GM21723 (cell line): ENCODE data around the gene DYRK3.
"Not testable (repeated sequence)": the region's sequence is repeated elsewhere in the genome, so short reads cannot be mapped to it uniquely, and the experiment has no call there.

Source experiments
- ATAC-seq: cut with Tn5 transposase; IDR thresholded peaks from one replicate; pipeline ENCODE4 v1.9.1; 2021; ENCODE audit warnings: mild to moderate bottlenecking, moderate library complexity; ENCODE audit not compliant: unreplicated experiment

The DYRK3 gene

DNA sequence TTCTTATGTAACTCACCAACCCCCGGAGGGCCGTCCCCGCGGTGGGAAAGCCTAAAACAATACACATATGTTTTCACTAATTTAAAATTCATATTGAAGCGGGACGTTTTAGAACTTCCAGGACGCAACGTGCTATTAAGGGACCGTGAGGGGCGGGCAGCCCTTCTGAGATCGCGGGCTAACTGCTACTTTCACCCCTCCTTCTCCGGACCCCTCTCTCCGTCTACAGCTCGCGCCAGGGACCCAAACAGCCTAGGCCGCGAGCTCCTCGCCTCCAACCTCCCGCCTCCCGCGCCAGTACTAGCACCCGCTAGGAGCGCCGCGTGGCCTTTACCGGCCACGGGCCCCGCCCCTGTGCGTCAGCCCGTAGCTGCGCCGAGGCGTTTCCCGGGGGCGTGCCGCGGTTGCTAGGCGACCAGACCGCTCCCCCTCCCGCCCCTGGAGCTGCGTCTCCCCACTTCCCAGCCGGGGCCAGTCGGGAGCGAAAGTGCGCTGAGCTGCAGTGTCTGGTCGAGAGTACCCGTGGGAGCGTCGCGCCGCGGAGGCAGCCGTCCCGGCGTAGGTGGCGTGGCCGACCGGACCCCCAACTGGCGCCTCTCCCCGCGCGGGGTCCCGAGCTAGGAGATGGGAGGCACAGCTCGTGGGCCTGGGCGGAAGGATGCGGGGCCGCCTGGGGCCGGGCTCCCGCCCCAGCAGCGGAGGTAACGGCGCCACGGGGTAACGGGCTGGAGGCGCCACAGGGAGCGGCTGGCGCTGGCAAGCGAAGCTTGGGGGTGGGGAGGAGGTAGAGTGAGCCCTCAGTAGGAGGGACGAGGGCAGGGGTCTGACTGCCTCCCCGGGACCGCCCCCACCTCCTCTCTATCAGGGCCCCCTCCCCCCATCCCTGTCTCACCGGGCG lies at the start of gene DYRK3:
Gene DYRK3 (plus strand): TSS at position 457 of the 898 bp plus-strand sequence. CDS start 168 bp downstream, at position 625.
- ATAC-seq = peak; percentile 88

DNA sequence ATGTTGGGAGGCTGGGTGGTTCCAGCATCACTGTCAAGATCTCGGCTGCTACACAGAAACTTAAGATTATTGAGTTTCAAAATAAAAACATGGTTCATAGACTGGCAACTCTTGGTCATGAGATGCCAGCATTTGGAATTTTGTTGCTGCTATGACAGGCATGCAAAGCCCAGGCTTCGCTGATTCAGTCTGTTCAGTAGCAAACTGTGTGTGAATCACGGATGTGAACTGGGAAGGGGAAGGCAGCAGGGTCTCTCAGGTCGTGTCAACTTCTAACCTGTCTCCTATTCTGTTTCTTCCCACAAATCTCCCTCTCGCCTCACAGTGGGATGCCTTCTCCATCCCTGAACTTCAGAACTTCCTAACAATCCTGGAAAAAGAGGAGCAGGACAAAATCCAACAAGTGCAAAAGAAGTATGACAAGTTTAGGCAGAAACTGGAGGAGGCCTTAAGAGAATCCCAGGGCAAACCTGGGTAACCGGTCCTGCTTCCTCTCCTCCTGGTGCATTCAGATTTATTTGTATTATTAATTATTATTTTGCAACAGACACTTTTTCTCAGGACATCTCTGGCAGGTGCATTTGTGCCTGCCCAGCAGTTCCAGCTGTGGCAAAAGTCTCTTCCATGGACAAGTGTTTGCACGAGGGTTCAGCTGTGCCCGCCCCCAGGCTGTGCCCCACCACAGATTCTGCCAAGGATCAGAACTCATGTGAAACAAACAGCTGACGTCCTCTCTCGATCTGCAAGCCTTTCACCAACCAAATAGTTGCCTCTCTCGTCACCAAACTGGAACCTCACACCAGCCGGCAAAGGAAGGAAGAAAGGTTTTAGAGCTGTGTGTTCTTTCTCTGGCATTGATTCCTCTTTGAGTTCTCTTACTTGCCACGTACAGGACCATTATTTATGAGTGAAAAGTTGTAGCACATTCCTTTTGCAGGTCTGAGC lies 48.6 kb upstream of the DYRK3 start:
- ATAC-seq = no peak

- ATAC-seq = no peak
Measured at GRCh38 chr1:206587904-206588303, 47.4 kb upstream of the DYRK3 start.

DNA sequence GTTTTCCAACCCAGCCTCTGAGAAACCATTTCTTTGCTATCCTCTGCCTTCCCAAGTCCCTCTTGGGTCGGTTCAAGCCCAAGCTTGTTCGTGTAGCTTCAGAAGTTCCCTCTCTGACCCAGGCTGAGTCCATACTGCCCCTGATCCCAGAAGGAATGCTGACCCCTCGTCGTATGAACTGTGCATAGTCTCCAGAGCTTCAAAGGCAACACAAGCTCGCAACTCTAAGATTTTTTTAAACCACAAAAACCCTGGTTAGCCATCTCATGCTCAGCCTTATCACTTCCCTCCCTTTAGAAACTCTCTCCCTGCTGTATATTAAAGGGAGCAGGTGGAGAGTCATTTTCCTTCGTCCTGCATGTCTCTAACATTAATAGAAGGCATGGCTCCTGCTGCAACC lies 46.8 kb upstream of the DYRK3 start:
- ATAC-seq = no peak

DNA sequence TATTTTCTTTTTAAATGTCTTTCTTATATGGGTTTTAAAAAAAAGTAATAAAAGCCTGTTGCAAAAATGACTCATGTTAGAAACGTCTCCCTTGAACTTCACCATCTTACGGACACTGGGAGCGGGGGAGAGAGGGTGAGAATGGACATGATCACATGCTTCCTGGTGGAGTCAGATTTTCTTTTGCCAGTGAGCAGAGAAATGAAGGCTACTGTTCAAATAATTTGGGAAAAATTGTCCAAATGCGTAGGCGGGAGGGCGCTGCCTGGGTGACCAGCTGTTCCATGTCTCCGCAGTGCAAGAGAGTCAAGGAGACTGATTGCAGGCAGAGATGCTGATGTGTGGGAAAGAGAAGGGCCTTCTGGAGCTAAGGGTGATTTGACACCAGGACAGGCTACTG lies 46.1 kb upstream of the DYRK3 start:
- no peak for ATAC-seq

DNA sequence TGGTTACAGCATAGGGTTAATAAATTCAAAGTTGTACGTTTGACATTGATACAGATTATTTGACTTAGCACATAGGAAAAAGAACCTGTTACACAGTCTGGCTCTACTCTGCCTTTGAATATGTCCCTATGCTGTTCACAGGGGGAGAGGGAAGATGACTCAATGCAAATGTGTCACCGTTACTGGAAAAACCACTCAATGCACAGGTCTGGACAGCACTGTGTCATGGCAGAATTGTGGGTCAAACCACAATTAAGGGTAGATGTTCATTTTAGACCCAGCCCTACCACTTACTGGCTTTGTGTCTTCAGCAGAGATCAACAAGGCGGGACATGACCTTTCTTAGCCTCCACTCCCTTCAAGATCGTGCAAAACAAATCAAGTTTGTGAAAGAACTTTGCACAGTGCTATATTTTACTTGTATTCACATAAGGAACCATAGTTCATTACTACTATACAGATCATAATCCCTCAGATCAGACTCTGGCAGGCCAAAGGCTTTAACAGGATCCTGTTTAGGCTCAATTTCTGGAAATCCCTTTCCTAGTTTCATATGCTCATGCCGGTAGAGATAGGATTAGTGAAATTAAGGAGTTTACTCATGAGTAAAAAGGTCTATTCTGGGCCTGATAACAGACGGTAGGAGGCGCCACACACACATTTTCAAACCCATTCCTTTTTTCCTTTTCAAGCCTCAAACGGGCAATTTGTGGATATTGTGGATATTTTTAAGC lies 45.1 kb upstream of the DYRK3 start:
- peak; percentile 61 for ATAC-seq

- no peak for ATAC-seq
Measured at GRCh38 chr1:206591226-206591625, 44.1 kb upstream of the DYRK3 start.

- ATAC-seq = no peak
Measured at GRCh38 chr1:206591696-206592095, 43.6 kb upstream of the DYRK3 start.

DNA sequence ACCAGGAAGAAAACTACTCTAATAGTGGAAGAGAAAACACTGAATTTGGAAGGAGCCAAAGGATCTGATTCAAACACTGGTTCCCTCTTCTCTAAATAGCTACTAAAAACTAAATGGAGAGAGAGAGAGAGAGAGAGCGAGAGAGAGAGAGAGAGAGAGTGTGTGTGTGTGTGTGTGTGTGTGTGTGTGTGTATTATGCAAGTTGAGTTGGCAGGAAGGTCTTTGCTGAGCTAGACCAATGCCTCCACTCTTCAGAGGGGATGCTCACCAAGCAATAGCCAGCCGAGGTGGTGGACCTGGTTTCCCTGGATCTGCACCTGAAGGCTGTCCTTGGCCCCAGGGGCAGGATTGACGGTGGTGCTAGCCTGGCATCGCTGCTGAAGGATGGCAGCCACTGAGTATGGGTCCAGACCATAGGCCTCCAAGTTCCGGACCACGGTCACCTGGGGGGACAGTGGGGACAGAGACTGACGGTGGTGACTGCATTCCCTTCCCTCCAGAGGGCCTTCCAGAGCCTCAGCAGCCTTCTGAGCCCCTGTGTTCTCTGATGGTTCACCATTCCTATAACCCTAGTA lies 41.9 kb upstream of the DYRK3 start:
- ATAC-seq = no peak

GRCh38 chr1:206595581-206596318 lies 39.6 kb upstream of the DYRK3 start:
- ATAC-seq = no peak

DNA sequence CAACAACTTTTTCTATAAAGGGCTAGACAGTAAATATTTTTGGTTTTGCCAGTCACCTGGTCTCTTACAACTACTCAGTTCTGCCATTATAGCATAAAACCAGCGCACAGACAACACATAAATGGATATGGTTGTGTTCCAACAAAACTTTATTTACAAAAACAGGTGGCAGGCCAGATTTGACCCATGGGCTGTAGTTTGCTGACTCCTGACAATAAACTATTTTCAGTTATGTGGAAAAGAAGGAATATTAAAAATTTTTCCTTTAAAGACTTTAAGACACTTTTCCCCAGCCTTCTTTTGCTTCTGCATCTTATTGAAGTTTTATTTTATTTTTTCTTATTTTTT lies 39.0 kb upstream of the DYRK3 start:
- no peak for ATAC-seq

- no peak for ATAC-seq
Measured at GRCh38 chr1:206600527-206600926, 34.8 kb upstream of the DYRK3 start.

DNA sequence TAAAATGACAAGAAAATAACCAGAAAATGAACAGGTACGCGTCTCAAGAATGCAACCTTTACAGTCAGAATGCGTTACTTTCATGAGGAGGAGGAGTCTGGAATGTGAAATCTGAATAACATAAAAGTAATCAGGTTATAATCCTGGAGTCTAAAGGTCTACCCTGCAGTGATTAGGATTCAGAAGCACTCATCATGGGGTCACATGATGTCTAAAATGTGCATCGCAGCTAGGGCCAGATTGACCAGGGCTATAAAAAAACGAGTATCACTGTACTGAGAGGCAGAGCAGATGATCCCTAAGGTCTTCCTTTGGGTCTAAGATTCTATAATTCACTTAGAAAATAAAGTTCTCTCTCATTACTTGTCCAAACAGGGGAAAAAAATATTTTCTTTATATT lies 30.5 kb upstream of the DYRK3 start:
- ATAC-seq = no peak

GRCh38 chr1:206606867-206607266 lies 28.5 kb upstream of the DYRK3 start:
- no peak for ATAC-seq

DNA sequence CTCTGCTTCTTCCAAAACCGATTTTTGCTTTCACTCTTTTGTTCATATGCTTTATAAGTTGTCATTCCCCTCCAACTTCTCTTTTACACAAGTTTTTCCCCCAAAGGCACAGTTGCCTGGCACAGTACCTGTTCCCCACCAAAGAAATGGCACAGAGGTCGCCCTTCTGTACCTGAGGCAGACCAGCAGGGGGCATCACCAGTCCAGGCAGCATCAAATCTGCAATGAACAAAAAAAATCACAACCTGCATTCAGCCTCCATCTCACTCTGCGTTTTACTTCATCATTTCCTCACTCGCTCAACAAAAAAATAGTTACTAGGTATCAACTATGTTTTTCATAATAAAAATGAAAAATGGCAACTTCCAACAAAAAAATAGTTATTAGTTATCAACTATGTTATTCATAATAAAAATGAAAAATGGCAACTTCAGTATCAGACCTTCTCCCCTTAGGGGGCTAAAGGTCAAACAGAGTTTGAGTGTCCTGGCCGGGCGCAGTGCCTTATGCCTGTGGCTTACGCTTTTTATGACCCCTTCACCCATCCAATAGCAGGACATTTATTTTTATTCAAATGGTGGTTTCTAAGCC lies 27.1 kb upstream of the DYRK3 start:
- ATAC-seq = no peak

DNA sequence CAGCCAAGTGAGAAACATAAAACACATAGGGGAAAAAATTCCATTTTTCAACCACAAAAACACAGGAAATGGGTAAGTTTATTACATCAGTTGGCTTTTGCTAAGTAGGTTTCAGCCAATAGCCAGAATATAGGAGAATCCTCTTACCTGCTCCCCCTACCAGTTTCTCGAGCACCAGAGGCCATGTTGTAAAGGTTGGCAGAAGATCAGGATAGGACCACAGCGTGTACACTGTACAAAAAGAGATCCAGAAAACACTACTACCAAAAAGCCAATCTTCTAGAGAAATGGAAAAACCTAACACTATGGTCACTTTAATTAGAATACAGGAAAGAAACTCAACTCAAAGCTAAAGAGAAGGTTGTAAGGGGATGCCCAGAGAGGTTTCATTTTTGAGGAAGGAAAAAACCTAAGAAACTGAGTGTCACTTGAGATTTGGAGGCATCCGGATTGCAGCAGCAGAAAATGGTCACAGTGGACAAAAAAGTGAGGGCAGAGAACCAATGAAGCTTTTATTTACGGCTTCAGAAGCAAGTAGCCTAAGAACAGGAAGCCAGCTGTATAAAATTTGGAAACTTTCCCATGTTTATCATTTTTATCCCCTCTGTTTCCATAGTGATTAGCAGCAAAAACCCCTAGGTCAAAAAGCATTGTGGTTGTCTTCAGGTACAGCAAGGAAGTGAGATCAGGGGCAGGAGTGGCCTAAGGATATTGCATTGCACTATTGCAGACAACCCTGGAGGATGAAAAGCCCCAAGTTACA lies 25.9 kb upstream of the DYRK3 start:
- no peak for ATAC-seq

GRCh38 chr1:206612129-206612876 lies 23.0 kb upstream of the DYRK3 start, which contains the start of gene EIF2D:
Gene EIF2D (minus strand): TSS chr1:206612465. CDS start chr1:206612342, 123 bp downstream.
- ATAC-seq = peak; percentile 87

- not testable (repeated sequence) for ATAC-seq
Measured at GRCh38 chr1:206626396-206626795, 8.9 kb upstream of the DYRK3 start.
